Breast epithelium (tissue), 3 donors: ENCODE measurements around the gene RALGPS1.

Experiments used
- POLR2AphosphoS5 ChIP-seq, 3 donors: sonication (generic); formaldehyde crosslinking; IDR thresholded peaks; one replicate each; pipeline ENCODE4 v1.6.1; 2017; ENCODE audit warnings: antibody characterized with exemption in 3 of 3
- TF ChIP-seq, protein P1 (sequence below), 3 donors: fragments of 450-650 bp; IDR thresholded peaks; one replicate each; pipeline ENCODE4 v1.5.1; 2016 to 2017; ENCODE audit warnings: antibody characterized with exemption in 3 of 3, mild to moderate bottlenecking in 3 of 3, moderate library complexity in 3 of 3

DNA sequence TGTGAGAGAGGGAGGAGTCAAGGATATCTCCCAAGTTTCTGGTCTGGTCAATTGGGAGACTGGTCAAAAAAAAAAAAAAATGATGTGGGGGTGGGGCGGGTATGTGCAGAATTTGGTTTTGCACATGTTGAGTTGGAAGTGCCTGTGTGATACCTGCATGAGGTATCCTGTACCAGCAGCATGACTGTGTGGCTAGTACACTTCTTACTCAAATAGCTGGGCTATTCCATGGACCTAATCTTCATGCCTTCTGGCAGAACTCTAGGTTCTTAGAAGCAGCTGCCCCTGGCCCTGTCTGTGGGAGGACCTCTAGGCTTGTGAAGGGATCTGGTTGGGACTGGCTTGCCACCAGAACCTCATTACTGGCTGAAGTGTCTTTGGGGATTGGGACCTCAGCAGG is 93.5 kb downstream of the RALGPS1 start:
- TF ChIP-seq, protein P1, sequence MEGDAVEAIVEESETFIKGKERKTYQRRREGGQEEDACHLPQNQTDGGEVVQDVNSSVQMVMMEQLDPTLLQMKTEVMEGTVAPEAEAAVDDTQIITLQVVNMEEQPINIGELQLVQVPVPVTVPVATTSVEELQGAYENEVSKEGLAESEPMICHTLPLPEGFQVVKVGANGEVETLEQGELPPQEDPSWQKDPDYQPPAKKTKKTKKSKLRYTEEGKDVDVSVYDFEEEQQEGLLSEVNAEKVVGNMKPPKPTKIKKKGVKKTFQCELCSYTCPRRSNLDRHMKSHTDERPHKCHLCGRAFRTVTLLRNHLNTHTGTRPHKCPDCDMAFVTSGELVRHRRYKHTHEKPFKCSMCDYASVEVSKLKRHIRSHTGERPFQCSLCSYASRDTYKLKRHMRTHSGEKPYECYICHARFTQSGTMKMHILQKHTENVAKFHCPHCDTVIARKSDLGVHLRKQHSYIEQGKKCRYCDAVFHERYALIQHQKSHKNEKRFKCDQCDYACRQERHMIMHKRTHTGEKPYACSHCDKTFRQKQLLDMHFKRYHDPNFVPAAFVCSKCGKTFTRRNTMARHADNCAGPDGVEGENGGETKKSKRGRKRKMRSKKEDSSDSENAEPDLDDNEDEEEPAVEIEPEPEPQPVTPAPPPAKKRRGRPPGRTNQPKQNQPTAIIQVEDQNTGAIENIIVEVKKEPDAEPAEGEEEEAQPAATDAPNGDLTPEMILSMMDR (IDR thresholded peaks at IDR 0.05) = no peak
- no peak for TF ChIP-seq POLR2AphosphoS5 (IDR thresholded peaks at IDR 0.05)
